GM12892 (cell line): Measurements from ENCODE around the gene PNMA3.
"Not testable (repeated sequence)": the region's sequence is repeated elsewhere in the genome, so short reads cannot be mapped to it uniquely, and the experiment has no call there.

Experiments
- POLR2A ChIP-seq: IDR thresholded peaks from 2 replicates; pipeline ENCODE4 v1.6.1; 2011; ENCODE audit warnings: low read depth, low read length, control low read depth
- POLR2AphosphoS5 ChIP-seq: IDR thresholded peaks from 2 replicates; pipeline ENCODE4 v1.6.1; 2011; ENCODE audit warnings: low read depth, low read length, control low read depth

DNA sequence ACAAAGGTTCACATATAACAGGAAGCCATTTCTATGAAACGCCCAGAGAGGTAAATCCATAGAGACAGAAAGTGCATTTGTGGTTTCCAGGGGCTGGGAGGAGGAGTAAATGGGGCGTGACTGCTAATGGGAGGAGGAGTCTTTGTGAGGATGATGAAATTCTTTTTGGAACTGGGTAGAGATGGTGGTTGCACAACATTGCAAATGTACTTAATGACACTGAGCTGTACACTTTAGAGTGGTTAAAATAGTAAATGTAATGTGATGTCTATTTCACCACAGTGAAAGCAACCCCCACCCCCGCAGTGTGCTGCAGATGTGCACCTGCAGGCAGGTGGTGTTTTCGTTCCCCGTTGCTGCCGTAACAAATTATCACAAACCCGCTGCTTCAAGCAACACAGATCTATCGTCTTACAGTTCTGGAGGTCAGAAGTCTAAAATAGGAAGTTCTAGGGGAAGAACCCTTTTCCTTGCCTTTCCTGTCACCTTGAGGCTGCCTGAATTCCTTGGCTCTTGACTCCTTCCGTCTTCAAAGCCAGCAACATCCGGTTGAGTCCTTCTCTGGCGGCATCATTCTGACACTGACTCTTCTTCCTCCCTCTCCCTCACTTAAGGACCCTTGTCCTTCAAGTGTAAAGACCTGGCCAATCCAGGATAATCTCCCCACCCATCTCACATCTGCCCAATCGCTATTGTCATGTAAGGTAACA is 50.0 kb downstream of the PNMA3 start:
- TF ChIP-seq POLR2AphosphoS5, POLR2A: not testable (repeated sequence)
